H1 (cell line): ENCODE results near the gene KLHL30. TPM values are rescaled to one million over a fixed set of nuclear protein-coding genes. Genes with fewer than 3 reads are reported as not detected.

ENCODE experiments used
- CTCF ChIA-PET: fragments of 300-600 bp; sonication (Branson Sonifier 250); formaldehyde crosslinking; loops from one replicate; lab custom pipeline; 2021; ENCODE audit not compliant: partially characterized antibody; lab: Charles Lee
- POLR2A ChIA-PET: fragments of 300-600 bp; sonication (Branson Sonifier 250); formaldehyde crosslinking; loops from one replicate; lab custom pipeline; 2021; ENCODE audit warnings: inconsistent platforms; ENCODE audit not compliant: partially characterized antibody; lab: Charles Lee
- DNase-seq, 2 experiments: peaks; one replicate each; pipeline versions ENCODE4 v3.0.0 to v3.0.0-alpha.2; 2010 to 2022; ENCODE audit warnings: low spot score in 2 of 2, low read depth in 1 of 2, mixed read lengths in 1 of 2
- FAIRE-seq: peaks from 2 replicates; lab custom pipeline; 2011; peaks lifted over from hg19 to GRCh38; lab: Jason Lieb, UNC
- H2AFZ ChIP-seq: 2 replicates; pipeline ENCODE4 v1.8.1; 2012; ENCODE audit warnings: low read length, inconsistent platforms
- H2AK5ac ChIP-seq: 2 replicates; pipeline ENCODE4 v1.6.1; 2013; ENCODE audit warnings: low read depth, low read length
- H2BK120ac ChIP-seq: replicated peaks from 2 replicates; pipeline ENCODE3; 2013; ENCODE audit warnings: low read depth, low read length, inconsistent platforms
- H2BK12ac ChIP-seq: 2 replicates; pipeline ENCODE4 v1.6.1; 2013; ENCODE audit warnings: low read depth, low read length
- H2BK15ac ChIP-seq: 2 replicates; pipeline ENCODE4 v1.6.1; 2013; ENCODE audit warnings: low read length
- H2BK20ac ChIP-seq: 2 replicates; pipeline ENCODE4 v1.6.1; 2013; ENCODE audit warnings: low read length
- H2BK5ac ChIP-seq: 2 replicates; pipeline ENCODE4 v1.6.1; 2013; ENCODE audit warnings: low read depth, low read length
- H3K14ac ChIP-seq: 2 replicates; pipeline ENCODE4 v1.6.1; 2013; ENCODE audit warnings: inconsistent platforms; ENCODE audit not compliant: insufficient read length
- H3K18ac ChIP-seq: 2 replicates; pipeline ENCODE4 v1.6.1; 2013; ENCODE audit warnings: low read length; ENCODE audit errors: extremely low read depth
- H3K23ac ChIP-seq: 2 replicates; pipeline ENCODE4 v1.6.1; 2013; ENCODE audit warnings: inconsistent platforms; ENCODE audit not compliant: insufficient read length
- H3K23me2 ChIP-seq: 2 replicates; pipeline ENCODE4 v1.6.1; 2013; ENCODE audit warnings: low read depth, low read length
- H3K27ac ChIP-seq: 2 replicates; pipeline ENCODE4 v1.6.1; 2011; ENCODE audit warnings: low read depth, low read length, inconsistent platforms
- H3K27me3 ChIP-seq, 4 experiments: replicated peaks in 1 of 4; 1 replicate in 1 of 4; 2 replicates in 3 of 4; pipeline versions ENCODE4 v1.6.1 to v1.8.1; 2011 to 2013; ENCODE audit warnings: low read length in 3 of 4, mild to moderate bottlenecking in 3 of 4, inconsistent platforms in 2 of 4, mixed read lengths in 2 of 4, moderate library complexity in 1 of 4; ENCODE audit not compliant: control insufficient read depth in 3 of 4, insufficient read depth in 3 of 4; ENCODE audit errors: extremely low read depth in 1 of 4
- H3K36me3 ChIP-seq, 4 experiments: 2 replicates each; pipeline versions ENCODE4 v1.6.1 to v1.8.1; 2011 to 2013; ENCODE audit warnings: mild to moderate bottlenecking in 4 of 4, low read length in 3 of 4, moderate library complexity in 2 of 4, control low read depth in 1 of 4, inconsistent platforms in 1 of 4; ENCODE audit not compliant: insufficient read depth in 4 of 4, control insufficient read depth in 2 of 4
- H3K4ac ChIP-seq: replicated peaks from 2 replicates; pipeline ENCODE3; 2013; ENCODE audit warnings: low read length, low read depth, mixed read lengths, inconsistent platforms; ENCODE audit not compliant: insufficient read length
- H3K4me1 ChIP-seq, 4 experiments: replicated peaks in 1 of 4; 1 replicate in 1 of 4; 2 replicates in 3 of 4; pipeline versions ENCODE4 v1.6.1 to v1.8.1; 2011 to 2013; ENCODE audit warnings: low read length in 3 of 4, inconsistent platforms in 2 of 4, mixed read lengths in 1 of 4; ENCODE audit not compliant: insufficient read depth in 4 of 4, control insufficient read depth in 3 of 4
- H3K4me2 ChIP-seq, 2 experiments: 2 replicates each; pipeline versions ENCODE4 v1.6.1 to v1.8.1; 2011 to 2013; ENCODE audit warnings: low read depth in 2 of 2, low read length in 2 of 2, control low read depth in 1 of 2, inconsistent platforms in 1 of 2, mild to moderate bottlenecking in 1 of 2; ENCODE audit not compliant: insufficient read depth in 1 of 2
- H3K4me3 ChIP-seq, 4 experiments: fragments of 200-600, 300-600 bp in 1 of 4; sonication (generic), shearing (Covaris generic), sonication (Bioruptor Twin) in 1 of 4; 2 replicates each; pipeline versions ENCODE4 v1.5.1 to v1.8.1; 2011 to 2016; ENCODE audit warnings: low read length in 4 of 4, low read depth in 3 of 4, control low read depth in 2 of 4, inconsistent platforms in 2 of 4, mild to moderate bottlenecking in 2 of 4, mixed read lengths in 1 of 4, moderate library complexity in 1 of 4; ENCODE audit not compliant: insufficient read depth in 2 of 4; ENCODE audit errors: extremely low read depth in 1 of 4
- H3K56ac ChIP-seq: replicated peaks from 2 replicates; pipeline ENCODE3; 2013; ENCODE audit warnings: low read depth, mild to moderate bottlenecking, mixed read lengths, low read length, inconsistent platforms; ENCODE audit not compliant: insufficient read length
- H3K79me1 ChIP-seq: 2 replicates; pipeline ENCODE4 v1.6.1; 2013; ENCODE audit warnings: low read depth, low read length, control low read depth
- H3K79me2 ChIP-seq, 2 experiments: 2 replicates each; pipeline versions ENCODE4 v1.6.1 to v1.8.1; 2012 to 2013; ENCODE audit warnings: low read length in 2 of 2, mild to moderate bottlenecking in 2 of 2, inconsistent platforms in 1 of 2; ENCODE audit not compliant: insufficient read depth in 2 of 2, control insufficient read depth in 1 of 2
- H3K9ac ChIP-seq, 4 experiments: replicated peaks in 1 of 4; 1 replicate in 1 of 4; 2 replicates in 3 of 4; pipeline versions ENCODE4 v1.6.1 to v1.8.1; 2011 to 2013; ENCODE audit warnings: low read depth in 3 of 4, low read length in 3 of 4, control low read depth in 2 of 4, mild to moderate bottlenecking in 2 of 4, moderate library complexity in 2 of 4, inconsistent platforms in 1 of 4; ENCODE audit errors: extremely low read depth in 1 of 4
- H3K9me3 ChIP-seq, 2 experiments: 2 replicates each; pipeline versions ENCODE4 v1.6.1 to v1.8.1; 2012 to 2013; ENCODE audit warnings: mild to moderate bottlenecking in 2 of 2, moderate library complexity in 2 of 2, control low read depth in 1 of 2, inconsistent platforms in 1 of 2, low read depth in 1 of 2, low read length in 1 of 2, mixed read lengths in 1 of 2; ENCODE audit not compliant: insufficient read depth in 2 of 2
- H4K20me1 ChIP-seq, 2 experiments: replicated peaks in 1 of 2; 2 replicates each; pipeline versions ENCODE3 to v1.8.1; 2011 to 2013; ENCODE audit warnings: inconsistent platforms in 2 of 2, low read length in 2 of 2, mild to moderate bottlenecking in 1 of 2; ENCODE audit not compliant: insufficient read depth in 2 of 2, control insufficient read depth in 1 of 2
- H4K5ac ChIP-seq: 2 replicates; pipeline ENCODE4 v1.6.1; 2013; ENCODE audit warnings: low read length, low read depth, mixed read lengths, inconsistent platforms; ENCODE audit not compliant: insufficient read length
- H4K8ac ChIP-seq: 2 replicates; pipeline ENCODE4 v1.8.0; 2013; ENCODE audit warnings: mild to moderate bottlenecking, moderate library complexity, low read length, inconsistent platforms; ENCODE audit not compliant: insufficient read depth; ENCODE audit errors: extremely low read depth
- H4K91ac ChIP-seq: replicated peaks from 2 replicates; pipeline ENCODE3; 2013; ENCODE audit warnings: low read length, mixed read lengths, inconsistent platforms; ENCODE audit not compliant: insufficient read length
- CTCF ChIP-seq, 3 experiments: IDR thresholded peaks; 1 replicate in 2 of 3; 2 replicates in 1 of 3; pipeline versions ENCODE4 v1.5.1 to v1.6.1; 2011; ENCODE audit warnings: low read length in 3 of 3, mild to moderate bottlenecking in 3 of 3, inconsistent platforms in 2 of 3, low read depth in 1 of 3, moderate library complexity in 1 of 3; ENCODE audit not compliant: insufficient read depth in 1 of 3; ENCODE audit errors: control extremely low read depth in 1 of 3
- RAD21 ChIP-seq, 2 experiments: IDR thresholded peaks in 1 of 2; conservative IDR thresholded peaks in 1 of 2; 2 replicates each; pipeline ENCODE4 v1.6.1; 2011; ENCODE audit warnings: low read depth in 2 of 2, low read length in 2 of 2, improper control_type of control experiment in 1 of 2, inconsistent platforms in 1 of 2, mild to moderate bottlenecking in 1 of 2, moderate library complexity in 1 of 2
- SIN3A ChIP-seq, 2 experiments: IDR thresholded peaks in 1 of 2; conservative IDR thresholded peaks in 1 of 2; 2 replicates each; pipeline ENCODE4 v1.6.1; 2011 to 2012; ENCODE audit warnings: low read length in 2 of 2, improper control_type of control experiment in 1 of 2, low read depth in 1 of 2, mild to moderate bottlenecking in 1 of 2
- WGBS, 2 experiments: shearing (Covaris generic) in 1 of 2; methylation state at CpG; one replicate each; pipeline versions ENCODE4 v1.1.6 to v1.1.7; 2013 to 2015; ENCODE audit warnings: low lambda C conversion rate in 2 of 2, mixed read lengths in 2 of 2, inconsistent platforms in 1 of 2, low coverage in 1 of 2, missing lambda C conversion rate in 1 of 2; ENCODE audit not compliant: insufficient replicate concordance in 2 of 2, insufficient coverage in 1 of 2, insufficient read length in 1 of 2; ENCODE audit errors: extremely low coverage in 1 of 2, missing lambda C conversion rate in 1 of 2; 5-methylcytosine and 5-hydroxymethylcytosine counted together
- polyA plus RNA-seq, 7 experiments: library from polyadenylated mRNA; depleted of rRNA in 3 of 7; stranded (reverse) in 5 of 7; unstranded in 2 of 7; fragments of >200 nt in 5 of 7; fragments of 200-250 nt in 2 of 7; gene quantifications; 1 replicate in 5 of 7; 2 replicates in 1 of 7; 4 replicates in 1 of 7; pipeline versions ENCODE4 v1.2.1 to v1.2.3, GENCODE V29; 2011 to 2013; ENCODE audit warnings: missing spikeins in 2 of 7, mixed read lengths in 2 of 7
- total RNA-seq: library from RNA; stranded (reverse); fragmentation: NEBNext Ultra II Directional; extraction: Animal tissue kit (Norgen Biotek cat#: 25700); gene quantifications from 2 replicates; pipeline ENCODE4 v1.2.1, GENCODE V29; 2021

The KLHL30 gene
- total and polyA plus RNA-seq, 2 of the 8 experiments (the other 6 are each of a cell fraction or from before 2014, with no cell fraction given): not detected

GRCh38 chr2:238106698-238107524 is 31.6 kb upstream of the KLHL30 start:
- no peak overlapping the region for H3K4ac ChIP-seq
- no peak overlapping the region for H3K4me2 ChIP-seq
- H4K20me1 ChIP-seq: no peaks in the 10 kb centered on the region
- peak in 1 of 2 experiments; percentile 75 for DNase-seq
- H4K91ac ChIP-seq: peak overlapping the region; percentile 42
- no peak overlapping the region for H3K56ac ChIP-seq
- peak overlapping the region; percentile 75; the same call in 1 of the 2 replicates for H2BK12ac ChIP-seq
- H4K8ac ChIP-seq: peak overlapping the region; percentile 45
- no peaks in the 10 kb centered on the region for H3K36me3 ChIP-seq
- no peaks in the 10 kb centered on the region for H3K79me1 ChIP-seq
- no peak overlapping the region for H2BK15ac ChIP-seq
- no peak overlapping the region for H3K4me3 ChIP-seq
- H2BK5ac ChIP-seq: no peak overlapping the region
- no peak overlapping the region for H2BK120ac ChIP-seq
- H3K27me3 ChIP-seq: no peaks in the 10 kb centered on the region; a peak in 1 of 7 replicates
- H3K4me1 ChIP-seq: peaks cover 0 to 16% (median 7%) of the 10 kb centered on the region in 4 experiments; a peak in 6 of 7 replicates
- no peak overlapping the region for H2BK20ac ChIP-seq
- H4K5ac ChIP-seq: peak overlapping the region; percentile 4
- H3K14ac ChIP-seq: no peak overlapping the region
- TF ChIP-seq SIN3A (conservative IDR thresholded peaks at IDR 0.05 in 1 of 2, IDR thresholded peaks at IDR 0.05 in 1 of 2; ENCODE audit: low read depth in 1 of 2, low read length in 2 of 2) (no peak), CTCF (IDR thresholded peaks at IDR 0.05; ENCODE audit: control extremely low read depth in 1 of 3, insufficient read depth in 1 of 3, low read depth in 1 of 3, low read length in 3 of 3) (peak in 2 of 3 experiments; percentile 46 to 50; a peak in 2 of 4 replicates), RAD21 (IDR thresholded peaks at IDR 0.05 in 1 of 2, conservative IDR thresholded peaks at IDR 0.05 in 1 of 2; ENCODE audit: low read depth in 2 of 2, low read length in 2 of 2) (peak; percentile 66 to 67)
- no peak overlapping the region for H2AFZ ChIP-seq
- WGBS, 2 experiments: 92% methylated on average over 23 of the region's 28 CpGs; no CpG with 5 or more reads in 1 of the 2 experiments
- ChIA-PET CTCF (interaction anchor here (0.7 to 5.0 kb wide), 21 partner anchors 8 to 249 kb away, joined by 3 to 24 read pairs (median 4); partner anchors contain the start of genes ESPNL and KLHL30), POLR2A (interaction anchor here (0.9 to 1.2 kb wide), 2 partner anchors 30 to 204 kb away, joined by 3 read pairs; no protein-coding TSS in a partner anchor)
- H3K79me2 ChIP-seq: no peaks in the 10 kb centered on the region
- peak; percentile 63 for FAIRE-seq
- no peak overlapping the region for H3K27ac ChIP-seq
- H3K23me2 ChIP-seq: no peaks in the 10 kb centered on the region; the same call in 1 of the 2 replicates
- H3K9me3 ChIP-seq: no peaks in the 10 kb centered on the region
- no peak overlapping the region for H3K9ac ChIP-seq
- no peak overlapping the region for H3K23ac ChIP-seq
- peak overlapping the region; percentile 78 for H3K18ac ChIP-seq
- no peak overlapping the region for H2AK5ac ChIP-seq
